HG03139 (cell line): ENCODE data around the gene GADD45B.
"Not testable (repeated sequence)": the region's sequence is repeated elsewhere in the genome, so short reads cannot be mapped to it uniquely, and the experiment has no call there.

ENCODE experiments used
- ATAC-seq: cut with Tn5 transposase; IDR thresholded peaks from one replicate; pipeline ENCODE4 v1.9.1; 2021; ENCODE audit not compliant: unreplicated experiment

The GADD45B gene

DNA sequence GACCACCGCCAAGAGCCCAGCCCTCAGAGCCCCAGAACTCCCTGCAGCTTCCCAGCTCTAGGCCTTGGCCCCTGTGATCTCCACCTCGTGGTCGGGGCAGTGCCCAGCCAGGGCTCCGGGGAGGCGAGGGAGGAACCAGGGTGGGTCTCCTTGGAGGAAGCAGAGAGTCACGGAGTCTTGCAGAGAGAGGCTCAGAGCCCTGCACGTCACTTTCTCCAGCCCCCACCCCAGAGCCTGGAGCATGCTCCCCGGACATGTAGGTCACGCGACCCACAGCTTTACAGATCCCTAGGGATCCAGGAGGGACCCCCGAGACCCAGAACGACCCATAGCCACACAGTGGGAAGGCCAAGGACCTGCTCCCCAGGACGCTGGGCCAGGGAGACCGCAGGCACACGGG is 11.9 kb downstream of the GADD45B start:
- ATAC-seq: no peak

GRCh38 chr19:2488405-2488941 is 12.5 kb downstream of the GADD45B start:
- ATAC-seq: no peak

GRCh38 chr19:2488942-2489731 is 13.2 kb downstream of the GADD45B start:
- ATAC-seq: no peak

- no peak for ATAC-seq
Observed at GRCh38 chr19:2490659-2491058, 14.7 kb downstream of the GADD45B start.

GRCh38 chr19:2491130-2491801 is 15.3 kb downstream of the GADD45B start:
- ATAC-seq: no peak

GRCh38 chr19:2492870-2493269 is 16.9 kb downstream of the GADD45B start:
- no peak for ATAC-seq

DNA sequence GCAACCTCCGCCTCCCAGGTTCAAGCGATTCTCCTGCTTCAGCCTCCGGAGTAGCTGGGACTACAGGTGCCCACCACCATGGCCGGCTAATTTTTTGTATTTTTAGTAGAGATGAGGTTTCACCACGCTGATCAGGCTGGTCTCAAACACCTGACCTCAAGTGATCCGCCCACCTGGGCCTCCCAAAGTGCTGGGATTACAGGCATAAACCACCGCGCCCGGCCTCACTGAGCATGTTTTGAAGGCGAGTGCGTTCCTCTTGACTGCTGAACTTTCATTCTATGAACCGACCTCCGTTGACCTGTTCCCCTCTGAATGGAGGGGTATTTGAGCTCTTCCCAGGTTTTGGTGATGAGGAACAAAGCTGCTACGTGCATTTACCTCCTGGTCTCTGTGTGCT is 17.5 kb downstream of the GADD45B start:
- not testable (repeated sequence) for ATAC-seq

DNA sequence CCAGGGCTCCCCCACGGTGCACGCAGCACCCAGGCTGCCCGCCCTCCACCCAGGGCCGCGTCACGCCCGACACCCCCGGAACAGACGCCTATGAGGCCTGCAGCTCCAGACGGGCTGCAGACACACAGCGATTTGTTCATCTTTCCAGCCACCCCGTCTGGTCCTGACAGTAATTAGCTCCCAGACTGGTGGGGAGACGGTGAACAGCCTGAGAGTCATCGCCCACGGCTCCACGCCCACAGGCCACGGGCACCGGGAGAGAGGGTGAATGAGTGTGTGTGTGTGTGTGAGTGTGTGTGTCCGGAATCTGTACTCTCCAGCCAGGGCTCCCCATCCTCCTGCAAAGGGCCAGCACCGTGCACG is 18.1 kb downstream of the GADD45B start:
- ATAC-seq: no peak

- no peak for ATAC-seq
Observed at GRCh38 chr19:2494447-2495129, 18.7 kb downstream of the GADD45B start.

GRCh38 chr19:2495130-2495641 is 19.3 kb downstream of the GADD45B start:
- ATAC-seq: no peak

GRCh38 chr19:2495651-2496316 is 19.9 kb downstream of the GADD45B start:
- no peak for ATAC-seq

- no peak for ATAC-seq
Observed at GRCh38 chr19:2497186-2497585, 21.3 kb downstream of the GADD45B start.

- ATAC-seq: no peak
Observed at GRCh38 chr19:2500156-2500555, 24.2 kb downstream of the GADD45B start.

- no peak for ATAC-seq
Observed at GRCh38 chr19:2500841-2501261, 24.9 kb downstream of the GADD45B start.

DNA sequence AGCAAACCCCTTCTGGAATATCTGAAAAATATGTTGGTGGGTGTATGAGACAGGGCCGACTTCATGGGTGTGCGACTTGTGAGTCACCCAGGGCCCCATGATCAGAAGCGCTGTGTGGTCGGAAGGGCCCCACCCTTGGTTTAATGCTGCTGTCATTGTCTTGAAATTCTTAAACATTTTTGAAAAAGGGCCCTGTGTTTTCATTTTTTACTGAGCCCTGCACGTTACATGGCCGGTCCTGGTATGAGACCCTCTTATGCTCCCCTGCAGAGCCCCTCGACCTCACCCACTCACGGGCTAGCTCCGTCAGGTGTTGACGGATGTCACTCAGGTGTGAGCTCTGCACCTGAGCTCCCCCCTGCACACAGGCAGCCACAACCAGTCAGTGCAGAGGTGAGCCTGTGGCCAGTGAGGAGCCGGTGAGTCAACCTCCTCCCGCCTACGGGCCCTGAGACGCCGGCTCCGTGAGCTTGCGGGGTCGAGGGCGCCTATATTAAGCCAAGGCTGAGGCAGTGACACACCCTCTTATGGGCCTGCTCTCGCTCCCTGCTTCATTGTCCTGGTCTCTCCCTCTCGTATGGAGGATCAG is 27.7 kb downstream of the GADD45B start:
- ATAC-seq: no peak

- not testable (repeated sequence) for ATAC-seq
Observed at GRCh38 chr19:2506656-2507055, 30.7 kb downstream of the GADD45B start.

- no peak for ATAC-seq
Observed at GRCh38 chr19:2507109-2507508, 31.2 kb downstream of the GADD45B start.

- no peak for ATAC-seq
Observed at GRCh38 chr19:2509096-2509495, 33.2 kb downstream of the GADD45B start.

GRCh38 chr19:2511570-2511969 is 35.6 kb downstream of the GADD45B start:
- ATAC-seq: no peak

DNA sequence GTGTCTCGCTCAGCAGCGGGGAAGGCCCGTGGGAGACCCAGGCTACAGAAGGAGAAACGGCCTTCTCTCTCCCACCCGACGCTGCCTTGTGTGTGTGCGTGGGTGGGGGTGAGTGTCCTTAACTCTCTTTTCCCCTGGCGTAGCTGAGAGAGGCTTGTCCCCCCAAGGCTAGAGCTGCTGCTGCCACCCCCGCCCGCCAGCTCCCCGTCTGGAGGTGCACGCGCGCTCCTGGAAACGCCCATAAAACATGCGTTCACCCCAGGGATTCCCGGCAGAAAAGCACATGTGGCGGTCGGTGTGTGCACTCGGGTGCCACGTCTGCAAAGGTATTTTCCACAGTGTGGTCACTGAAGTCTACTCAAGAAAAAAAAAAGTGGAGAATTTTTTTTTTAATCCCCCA is 36.1 kb downstream of the GADD45B start:
- no peak for ATAC-seq
